HepG2 (cell line): ENCODE data around the gene GPSM1. TPM values are rescaled to one million over a fixed set of nuclear protein-coding genes. Genes with fewer than 3 reads are reported as not detected.
A peak's percentile ranks its signal among the peaks of the same experiment; 100 is the strongest.

Experiments used
- ATAC-seq: fragments of 200-7000 bp; cut with Tn5 transposase; 3 replicates; pipeline ENCODE4 v1.9.1; 2020; ENCODE audit warnings: mild to moderate bottlenecking, moderate library complexity
- BruUV-seq: library from RNA; stranded (reverse); fragments of 400-500 nt; replicated peaks from 2 replicates; lab custom pipeline; 2021; lab: Mats Ljungman, UMichigan
- CTCF ChIA-PET: fragments of 300-600 bp; formaldehyde crosslinking; extraction: SDS; loops from one replicate; lab custom pipeline; 2021; ENCODE audit warnings: low total read pairs, inconsistent platforms, low intra/inter-chr PET ratio; lab: Yijun Ruan, JAX
- POLR2A ChIA-PET: fragments of 350-600 bp; sonication (Branson Sonifier 250); formaldehyde crosslinking; loops from one replicate; lab custom pipeline; 2020; ENCODE audit warnings: antibody characterized with exemption, inconsistent platforms; lab: Yijun Ruan, JAX
- DNase-seq: peaks from one replicate; pipeline ENCODE4 v3.0.0-alpha.2; 2015; ENCODE audit warnings: low spot score
- FAIRE-seq: peaks from 3 replicates; lab custom pipeline; 2011; peaks lifted over from hg19 to GRCh38; lab: Jason Lieb, UNC
- H2AFZ ChIP-seq: one replicate; pipeline ENCODE4 v1.6.1; 2011; ENCODE audit warnings: low read length, inconsistent platforms
- H3K27ac ChIP-seq: fragments of 300-600 bp; 3 replicates; pipeline ENCODE4 v1.8.0; 2011; ENCODE audit warnings: mixed run types, mild to moderate bottlenecking, mixed read lengths, low read length, inconsistent platforms; ENCODE audit not compliant: insufficient read depth; ENCODE audit errors: extremely low read length
- H3K27me3 ChIP-seq, 2 experiments: fragments of 200-600 bp in 1 of 2; 2 replicates in 1 of 2; 3 replicates in 1 of 2; pipeline versions ENCODE4 v1.6.0 to v1.8.0; 2011; ENCODE audit warnings: low read length in 2 of 2, mild to moderate bottlenecking in 2 of 2, moderate library complexity in 2 of 2, inconsistent platforms in 1 of 2; ENCODE audit not compliant: insufficient read depth in 2 of 2, control insufficient read depth in 1 of 2
- H3K36me3 ChIP-seq, 2 experiments: fragments of 200-600 bp in 1 of 2; replicated peaks in 1 of 2; 2 replicates in 1 of 2; 3 replicates in 1 of 2; pipeline versions ENCODE4 v1.5.1 to v1.8.0; 2011; ENCODE audit warnings: low read length in 2 of 2, inconsistent platforms in 1 of 2; ENCODE audit not compliant: insufficient read depth in 2 of 2, control insufficient read depth in 1 of 2
- H3K4me1 ChIP-seq: 2 replicates; pipeline ENCODE4 v1.5.1; 2012; ENCODE audit warnings: low read length, inconsistent platforms; ENCODE audit not compliant: insufficient read depth
- H3K4me2 ChIP-seq: 2 replicates; pipeline ENCODE4 v1.6.0; 2011; ENCODE audit warnings: low read depth, low read length, inconsistent platforms
- H3K4me3 ChIP-seq, 3 experiments: fragments of 200-600 bp in 1 of 3; sonication (generic), shearing (Covaris generic) in 1 of 3; replicated peaks in 1 of 3; 2 replicates each; pipeline ENCODE4 v1.5.1; 2011 to 2016; ENCODE audit warnings: low read length in 3 of 3, inconsistent platforms in 2 of 3, low read depth in 2 of 3, mild to moderate bottlenecking in 2 of 3, control low read depth in 1 of 3, mixed read lengths in 1 of 3; ENCODE audit not compliant: insufficient read depth in 1 of 3
- H3K79me2 ChIP-seq: one replicate; pipeline ENCODE4 v1.6.1; 2011; ENCODE audit warnings: low read length, inconsistent platforms; ENCODE audit not compliant: insufficient read depth
- H3K9ac ChIP-seq: 2 replicates; pipeline ENCODE4 v1.6.0; 2011; ENCODE audit warnings: mild to moderate bottlenecking, low read depth, low read length, inconsistent platforms; ENCODE audit not compliant: insufficient read depth
- H3K9me3 ChIP-seq: 2 replicates; pipeline ENCODE4 v1.5.1; 2012; ENCODE audit warnings: mild to moderate bottlenecking, low read length
- H4K20me1 ChIP-seq: 2 replicates; pipeline ENCODE4 v1.6.0; 2011; ENCODE audit warnings: inconsistent platforms, mild to moderate bottlenecking, low read length, moderate library complexity; ENCODE audit not compliant: insufficient read depth
- ARNTL ChIP-seq: sonication (generic); formaldehyde crosslinking; IDR thresholded peaks from 2 replicates; pipeline ENCODE4 v1.4.0; 2020; ENCODE audit warnings: mild to moderate bottlenecking, missing genetic modification reagents
- EZH2 ChIP-seq: conservative IDR thresholded peaks from 2 replicates; pipeline ENCODE4 v1.6.1; 2012; ENCODE audit warnings: mild to moderate bottlenecking, low read depth, low read length, moderate library complexity
- JDP2 ChIP-seq: sonication (generic); formaldehyde crosslinking; IDR thresholded peaks from 2 replicates; pipeline ENCODE4 v1.8.1; 2022; ENCODE audit warnings: missing genetic modification reagents, borderline replicate concordance
- ZMAT3 ChIP-seq: sonication (generic); formaldehyde crosslinking; conservative IDR thresholded peaks from 2 replicates; pipeline ENCODE4 v1.7.0; 2021; ENCODE audit warnings: missing genetic modification reagents
- WGBS: methylation state at CpG from one replicate; pipeline ENCODE4 v1.1.6; 2017; ENCODE audit warnings: low lambda C conversion rate; 5-methylcytosine and 5-hydroxymethylcytosine counted together
- in situ Hi-C: cut with HindIII; loops from 2 replicates; pipeline ENCODE4 v1.10.0; 2017; ENCODE audit warnings: low pct_unique_long_range_greater_than_20kb; ENCODE audit not compliant: extremely low pct_ligation_motif_present
- intact Hi-C: fragments of 100-400 bp; cut with micrococcal nuclease; formaldehyde crosslinking; loops from one replicate; pipeline ENCODE4 v1.10.0; 2022; ENCODE audit not compliant: unreplicated experiment
- polyA plus RNA-seq, 8 experiments: library from polyadenylated mRNA; depleted of rRNA in 3 of 8; stranded (reverse) in 7 of 8; unstranded in 1 of 8; fragments of >200 nt; fragmentation: Illumina TruSeq in 4 of 8; extraction: Trizol in 4 of 8; gene quantifications; 2 replicates each; pipeline versions ENCODE4 v1.2.1 to v1.2.3, GENCODE V29; 2011 to 2016; ENCODE audit warnings: low read depth in 4 of 8, missing spikeins in 1 of 8, mixed read lengths in 1 of 8; ENCODE audit not compliant: insufficient read depth in 1 of 8
- total RNA-seq, 5 experiments: library from RNA; depleted of rRNA; stranded (reverse); fragments of >200 nt; fragmentation: Illumina TruSeq; extraction: Trizol; gene quantifications; 2 replicates each; pipeline ENCODE4 v1.2.3, GENCODE V29; 2016; ENCODE audit warnings: low read depth in 1 of 5

The GPSM1 gene
- total and polyA plus RNA-seq, 2 of the 13 experiments (the other 11 are each of a cell fraction or from before 2014, with no cell fraction given), result 1.0 to 2.4 TPM

DNA sequence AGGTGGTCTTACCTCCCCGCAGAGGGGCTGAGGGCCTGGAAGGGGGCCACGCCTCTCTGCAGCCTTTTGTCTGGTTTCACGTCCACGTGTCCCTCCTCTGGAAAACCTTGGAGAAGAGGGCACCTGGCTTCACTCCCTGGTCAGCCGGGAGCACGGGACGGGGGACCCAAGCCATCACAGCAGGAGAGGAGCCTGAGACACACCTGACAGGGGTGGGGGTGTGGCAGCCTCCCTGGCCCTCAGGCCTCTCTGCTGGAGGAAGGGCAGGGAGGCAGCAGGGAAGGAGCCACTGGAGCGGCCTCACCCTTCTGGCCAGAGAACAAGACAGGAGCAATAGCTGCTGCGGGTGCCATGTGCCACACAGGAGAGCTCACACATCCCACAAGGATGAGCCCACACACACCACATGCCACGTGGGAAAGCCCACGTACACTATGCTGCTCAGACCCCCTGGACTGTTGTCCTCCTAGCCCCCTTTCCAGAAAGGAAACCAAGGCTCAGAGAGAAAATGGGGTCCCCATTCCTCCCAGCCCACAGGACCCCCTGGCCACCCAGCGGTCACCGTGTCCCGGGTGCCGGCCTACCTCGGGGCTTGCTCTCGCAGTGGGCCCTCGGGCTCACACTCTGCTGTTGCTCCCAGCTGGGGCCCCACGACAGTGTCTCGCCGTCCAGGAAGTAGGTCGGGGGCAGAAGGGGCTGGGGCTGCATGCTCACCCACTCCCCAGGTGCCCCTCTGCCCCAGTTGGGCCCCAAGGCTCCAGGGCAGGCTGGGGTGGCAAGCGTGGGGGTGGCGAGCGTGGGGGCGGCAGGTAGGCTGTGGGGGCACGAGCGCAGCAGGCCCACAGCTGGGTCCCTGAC, 41.6 kb upstream of the GPSM1 start:
- intact Hi-C loops, result no loop called here
- no peak for DNase-seq

DNA sequence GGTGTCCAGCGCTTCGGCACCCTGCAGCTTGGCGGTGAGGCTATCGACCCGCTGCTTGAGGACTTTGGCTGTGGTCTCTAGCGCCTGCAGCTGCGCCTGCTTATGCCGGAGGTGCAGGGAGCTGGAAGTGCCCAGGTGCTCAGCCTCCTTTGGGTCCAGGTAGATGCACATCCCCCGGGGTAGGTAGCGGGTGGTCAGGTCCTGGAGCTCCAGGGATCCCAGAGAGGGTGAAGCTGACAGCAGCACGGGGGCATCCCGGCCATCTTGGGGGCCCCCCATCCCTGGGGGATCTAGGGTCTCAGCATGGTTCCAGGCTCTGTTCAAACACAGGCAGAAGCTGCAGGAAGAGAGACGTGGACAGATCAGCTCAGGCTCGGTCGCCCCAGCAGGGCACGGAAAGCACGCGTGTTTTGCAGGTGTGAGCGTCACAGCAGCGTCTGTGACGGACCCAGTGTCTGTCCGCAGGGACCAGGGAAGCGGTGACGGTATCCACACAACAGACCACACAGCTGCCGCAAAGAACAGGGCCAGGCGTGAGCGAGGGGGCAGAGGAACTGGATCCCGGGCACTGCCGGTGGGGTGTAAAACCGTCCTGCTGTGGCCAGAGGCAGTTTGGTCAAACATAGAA, 40.9 kb upstream of the GPSM1 start:
- in situ Hi-C loops, result loop anchor here (10.0 kb wide), 1 partner anchor 112 kb away; no protein-coding TSS in a partner anchor
- POLR2A ChIA-PET, result no interaction called here

More for the DNA sequence above, 41.6 kb upstream of the GPSM1 start:
- H2AFZ ChIP-seq, result no peak overlapping the region
- WGBS, result 26% methylated on average over 12 of the region's 28 CpGs
- H3K4me2 ChIP-seq, result no peak overlapping the region
- in situ Hi-C loops, result loop anchor here (10.0 kb wide), 1 partner anchor 111 kb away; no protein-coding TSS in a partner anchor
- TF ChIP-seq EZH2 (0 out of 2 replicates have a peak, but pooled peaks have one; percentile 38), JDP2 (CRISPR knock-in tag) (no peak)
- TF ChIP-seq, all 625 proteins: peak for 1
- Histone ChIP-seq H3K79me2 (no peaks in the 10 kb centered on the region), H3K9me3 (no peaks in the 10 kb centered on the region), H4K20me1 (no peaks in the 10 kb centered on the region), H3K9ac (no peak overlapping the region), H3K36me3 (no peaks in the 10 kb centered on the region), H3K27ac (no peak overlapping the region), H3K4me3 (no peak overlapping the region), H3K4me1 (peaks cover 8% of the 10 kb centered on the region; the same call in 1 of the 2 replicates), H3K27me3 (peaks cover 15 to 77% of the 10 kb centered on the region in 2 experiments)
- no TSS peak for BruUV-seq
- no peak for ATAC-seq
- CTCF ChIA-PET, result no interaction called here
- FAIRE-seq, result no peak
- POLR2A ChIA-PET, result no interaction called here

More for the DNA sequence above, 40.9 kb upstream of the GPSM1 start:
- CTCF ChIA-PET, result no interaction called here
- H3K9me3 ChIP-seq, result no peaks in the 10 kb centered on the region
- H3K79me2 ChIP-seq, result no peaks in the 10 kb centered on the region
- H4K20me1 ChIP-seq, result no peaks in the 10 kb centered on the region
- no peak overlapping the region for H3K4me3 ChIP-seq
- no peak overlapping the region for H3K27ac ChIP-seq
- ATAC-seq, result no peak
- H3K9ac ChIP-seq, result no peak overlapping the region
- peaks cover 8% of the 10 kb centered on the region; the same call in 1 of the 2 replicates for H3K4me1 ChIP-seq
- DNase-seq, result no peak
- 31% methylated on average over 13 of the region's 30 CpGs for WGBS
- H3K36me3 ChIP-seq, result no peaks in the 10 kb centered on the region
- peaks cover 15 to 77% of the 10 kb centered on the region in 2 experiments for H3K27me3 ChIP-seq
- BruUV-seq, result no TSS peak
- H2AFZ ChIP-seq, result no peak overlapping the region
- no peak for FAIRE-seq
- TF ChIP-seq ZMAT3 (CRISPR knock-in tag) (no peak), ARNTL (CRISPR knock-in tag) (no peak)
- intact Hi-C loops, result no loop called here
- H3K4me2 ChIP-seq, result no peak overlapping the region
